Naive thymus-derived CD4-positive, alpha-beta T cell (primary cell): ENCODE measurements around the gene CACNB3. TPM values are rescaled to one million over a fixed set of nuclear protein-coding genes. Genes with fewer than 3 reads are reported as not detected.

Experiments
- ATAC-seq: fragments of 150-1000 bp; cut with Tn5 transposase; 2 replicates; pipeline ENCODE4 v1.10.0; 2021; ENCODE audit warnings: mild to moderate bottlenecking, moderate library complexity
- CTCF ChIA-PET: fragments of 350-600 bp; sonication (Branson Sonifier 250); formaldehyde crosslinking; loops from one replicate; lab custom pipeline; 2021; ENCODE audit warnings: antibody characterized with exemption; lab: Charles Lee
- POLR2A ChIA-PET: fragments of 350-600 bp; sonication (Branson Sonifier 250); formaldehyde crosslinking; loops from one replicate; lab custom pipeline; 2021; ENCODE audit warnings: antibody characterized with exemption, inconsistent platforms; lab: Charles Lee
- DNase-seq, 9 donors: peaks; one replicate each; pipeline versions ENCODE4 v3.0.0 to v3.0.0-alpha.2; 2020 to 2022; ENCODE audit warnings: mixed read lengths in 1 of 9
- H3K27ac ChIP-seq: one replicate; pipeline ENCODE4 v1.7.0; 2013; ENCODE audit warnings: mild to moderate bottlenecking, low read depth, low read length, moderate library complexity
- H3K27me3 ChIP-seq, 2 donors: one replicate each; pipeline ENCODE4 v1.7.0; 2013; ENCODE audit warnings: low read length in 2 of 2, mild to moderate bottlenecking in 2 of 2, moderate library complexity in 2 of 2; ENCODE audit not compliant: control insufficient read depth in 2 of 2, insufficient read depth in 2 of 2
- H3K36me3 ChIP-seq, 3 experiments: 1 replicate in 2 of 3; 2 replicates in 1 of 3; pipeline ENCODE4 v1.7.0; 2013; ENCODE audit warnings: low read length in 3 of 3, mild to moderate bottlenecking in 3 of 3, moderate library complexity in 1 of 3; ENCODE audit not compliant: insufficient read depth in 3 of 3, control insufficient read depth in 2 of 3
- H3K4me1 ChIP-seq, 2 donors: one replicate each; pipeline ENCODE4 v1.7.0; 2013; ENCODE audit warnings: low read length in 2 of 2, mild to moderate bottlenecking in 2 of 2, moderate library complexity in 1 of 2; ENCODE audit not compliant: control insufficient read depth in 2 of 2, insufficient read depth in 2 of 2
- H3K4me3 ChIP-seq: 2 replicates; pipeline ENCODE4 v1.7.0; 2013; ENCODE audit warnings: mild to moderate bottlenecking, low read length
- H3K9me3 ChIP-seq, 3 experiments: 1 replicate in 2 of 3; 2 replicates in 1 of 3; pipeline ENCODE4 v1.7.0; 2013; ENCODE audit warnings: low read length in 3 of 3; ENCODE audit not compliant: control insufficient read depth in 2 of 3
- H3K27ac Mint-ChIP-seq, 9 donors: one replicate each; pipeline ENCODE4 v1.8.0; 2020 to 2022; ENCODE audit warnings: mixed read lengths in 9 of 9, mild to moderate bottlenecking in 8 of 9, moderate library complexity in 5 of 9, inconsistent platforms in 2 of 9
- H3K27me3 Mint-ChIP-seq, 5 donors: one replicate each; pipeline ENCODE4 v1.8.0; 2021 to 2022; ENCODE audit warnings: mixed read lengths in 5 of 5, mild to moderate bottlenecking in 1 of 5
- H3K36me3 Mint-ChIP-seq, 5 donors: one replicate each; pipeline ENCODE4 v1.8.0; 2020 to 2022; ENCODE audit warnings: mixed read lengths in 5 of 5, mild to moderate bottlenecking in 3 of 5, inconsistent platforms in 1 of 5
- H3K4me1 Mint-ChIP-seq, 7 donors: one replicate each; pipeline ENCODE4 v1.8.0; 2020 to 2022; ENCODE audit warnings: mixed read lengths in 7 of 7, mild to moderate bottlenecking in 3 of 7, inconsistent platforms in 1 of 7
- H3K4me3 Mint-ChIP-seq, 10 donors: one replicate each; pipeline ENCODE4 v1.8.0; 2020 to 2022; ENCODE audit warnings: mild to moderate bottlenecking in 10 of 10, mixed read lengths in 10 of 10, moderate library complexity in 6 of 10, inconsistent platforms in 2 of 10
- H3K9me3 Mint-ChIP-seq, 11 donors: one replicate each; pipeline ENCODE4 v1.8.0; 2020 to 2022; ENCODE audit warnings: mixed read lengths in 11 of 11, mild to moderate bottlenecking in 4 of 11, inconsistent platforms in 1 of 11, moderate library complexity in 1 of 11
- intact Hi-C, 2 donors: fragments of 100-400 bp; cut with micrococcal nuclease; formaldehyde crosslinking; loops; one replicate each; pipeline ENCODE4 v1.15.1; 2023
- polyA plus RNA-seq, 2 donors: library from polyadenylated mRNA; unstranded; fragments of 300-500 nt; fragmentation: Illumina TruSeq; gene quantifications; one replicate each; pipeline ENCODE4 v1.2.3, GENCODE V29; 2021
- total RNA-seq, 6 experiments: library from RNA in 5 of 6; stranded (reverse) in 5 of 6; gene quantifications; 1 replicate in 5 of 6; 2 replicates in 1 of 6; pipeline ENCODE4 v1.2.3 and lab custom pipeline; 2021 to 2026

Gene CACNB3
- total and polyA plus RNA-seq, 7 experiments from 2014 or later: 0.89 to 14.7 (median 4.3) TPM

- no peaks in the 10 kb centered on the region for H3K9me3 Mint-ChIP-seq
- Histone ChIP-seq H3K4me1 (peaks cover 5% of the 10 kb centered on the region in 2 donors), H3K4me3 (no peak overlapping the region), H3K27me3 (no peaks in the 10 kb centered on the region), H3K27ac (no peak overlapping the region), H3K9me3 (no peaks in the 10 kb centered on the region), H3K36me3 (no peaks in the 10 kb centered on the region)
- DNase-seq: no peak
- H3K27ac Mint-ChIP-seq: no peak overlapping the region
- ATAC-seq: no peak
- intact Hi-C loops: no loop called here
- POLR2A ChIA-PET: no interaction called here
- CTCF ChIA-PET: no interaction called here
- H3K4me3 Mint-ChIP-seq: no peak overlapping the region
- peaks cover 0 to 11% (median 7%) of the 10 kb centered on the region in 7 donors for H3K4me1 Mint-ChIP-seq
- peaks cover 0 to 1% (median 0%) of the 10 kb centered on the region in 5 donors for H3K36me3 Mint-ChIP-seq
- peaks cover 0 to 21% (median 0%) of the 10 kb centered on the region in 5 donors for H3K27me3 Mint-ChIP-seq
Observed at GRCh38 chr12:48822711-48823110, 4.4 kb downstream of the CACNB3 start.

GRCh38 chr12:48823281-48823680, 5.0 kb downstream of the CACNB3 start:
- Mint-ChIP-seq H3K36me3 (peaks cover 0 to 1% (median 0%) of the 10 kb centered on the region in 5 donors), H3K4me3 (no peak overlapping the region), H3K27ac (no peak overlapping the region), H3K27me3 (peaks cover 0 to 21% (median 0%) of the 10 kb centered on the region in 5 donors), H3K9me3 (no peaks in the 10 kb centered on the region), H3K4me1 (peaks cover 0 to 8% (median 6%) of the 10 kb centered on the region in 7 donors)
- ATAC-seq (no peak), DNase-seq (no peak)
- Histone ChIP-seq H3K4me1 (peaks cover 0 to 4% of the 10 kb centered on the region in 2 donors), H3K9me3 (no peaks in the 10 kb centered on the region), H3K27me3 (no peaks in the 10 kb centered on the region), H3K36me3 (peaks cover 0 to 4% (median 0%) of the 10 kb centered on the region in 3 experiments), H3K27ac (no peak overlapping the region), H3K4me3 (no peak overlapping the region)
- CTCF ChIA-PET: no interaction called here
- POLR2A ChIA-PET: no interaction called here
- intact Hi-C loops: no loop called here

- H3K27ac Mint-ChIP-seq: peak overlapping the region in 2 of 9 donors; percentile 31 to 50
- peaks cover 0 to 17% (median 0%) of the 10 kb centered on the region in 5 donors for H3K27me3 Mint-ChIP-seq
- DNase-seq: no peak
- no peaks in the 10 kb centered on the region for H3K9me3 Mint-ChIP-seq
- peaks cover 0 to 13% (median 0%) of the 10 kb centered on the region in 3 experiments for H3K36me3 ChIP-seq
- H3K36me3 Mint-ChIP-seq: peaks cover 0 to 4% (median 0%) of the 10 kb centered on the region in 5 donors
- H3K4me3 ChIP-seq: no peak overlapping the region
- CTCF ChIA-PET: no interaction called here
- H3K9me3 ChIP-seq: no peaks in the 10 kb centered on the region
- H3K4me3 Mint-ChIP-seq: no peak overlapping the region
- H3K4me1 ChIP-seq: peaks cover 0 to 4% of the 10 kb centered on the region in 2 donors
- peaks cover 0 to 5% (median 2%) of the 10 kb centered on the region in 7 donors for H3K4me1 Mint-ChIP-seq
- H3K27ac ChIP-seq: no peak overlapping the region
- H3K27me3 ChIP-seq: no peaks in the 10 kb centered on the region
- POLR2A ChIA-PET: no interaction called here
- intact Hi-C loops: no loop called here
- peak; percentile 19 for ATAC-seq
Observed at GRCh38 chr12:48824112-48824511, 5.8 kb downstream of the CACNB3 start.

- no peaks in the 10 kb centered on the region for H3K9me3 ChIP-seq
- Mint-ChIP-seq H3K27me3 (peaks cover 0 to 11% (median 0%) of the 10 kb centered on the region in 5 donors), H3K9me3 (no peaks in the 10 kb centered on the region), H3K4me1 (peaks cover 0 to 3% (median 0%) of the 10 kb centered on the region in 7 donors), H3K36me3 (peaks cover 0 to 5% (median 4%) of the 10 kb centered on the region in 5 donors), H3K4me3 (no peak overlapping the region), H3K27ac (no peak overlapping the region)
- peaks cover 0 to 20% (median under 1%) of the 10 kb centered on the region in 3 experiments for H3K36me3 ChIP-seq
- no peak for ATAC-seq
- DNase-seq: no peak
- no peaks in the 10 kb centered on the region for H3K27me3 ChIP-seq
- ChIA-PET CTCF (no interaction called here), POLR2A (no interaction called here)
- H3K4me1 ChIP-seq: peaks cover 0 to 4% of the 10 kb centered on the region in 2 donors
- no peak overlapping the region for H3K27ac ChIP-seq
- H3K4me3 ChIP-seq: no peak overlapping the region
- intact Hi-C loops: no loop called here
Observed at GRCh38 chr12:48824905-48825304, 6.6 kb downstream of the CACNB3 start.

GRCh38 chr12:48826209-48826855, 8.0 kb downstream of the CACNB3 start:
- intact Hi-C loops: no loop called here
- peaks cover 4 to 16% (median 8%) of the 10 kb centered on the region in 5 donors for H3K36me3 Mint-ChIP-seq
- CTCF ChIA-PET: interaction anchor here (0.5 to 0.9 kb wide), 2 partner anchors 11 to 22 kb away, joined by 4 to 7 read pairs; no protein-coding TSS in a partner anchor
- POLR2A ChIA-PET: interaction anchor here (0.5 kb wide), 1 partner anchor 26 kb away, joined by 3 read pairs; the partner anchor contains the start of gene DDX23
- no peak overlapping the region for H3K27ac ChIP-seq
- no peak for ATAC-seq
- H3K36me3 ChIP-seq: peaks cover 0 to 35% (median 8%) of the 10 kb centered on the region in 3 experiments
- no peaks in the 10 kb centered on the region for H3K9me3 Mint-ChIP-seq
- H3K27me3 ChIP-seq: no peaks in the 10 kb centered on the region
- H3K4me1 ChIP-seq: peaks cover 0 to 4% of the 10 kb centered on the region in 2 donors
- H3K4me3 ChIP-seq: no peak overlapping the region
- H3K4me1 Mint-ChIP-seq: peaks cover 0 to 5% (median 3%) of the 10 kb centered on the region in 7 donors
- no peak for DNase-seq
- H3K9me3 ChIP-seq: no peaks in the 10 kb centered on the region
- H3K27ac Mint-ChIP-seq: no peak overlapping the region
- peaks cover 0 to 7% (median 0%) of the 10 kb centered on the region in 5 donors for H3K27me3 Mint-ChIP-seq
- H3K4me3 Mint-ChIP-seq: no peak overlapping the region

GRCh38 chr12:48827026-48827425, 8.7 kb downstream of the CACNB3 start:
- no peak overlapping the region for H3K27ac Mint-ChIP-seq

More at GRCh38 chr12:48827026-48827425, 8.7 kb downstream of the CACNB3 start:
- ChIA-PET CTCF (interaction anchor here (0.9 kb wide), 1 partner anchor 12 kb away, joined by 7 read pairs; no protein-coding TSS in a partner anchor), POLR2A (interaction anchor here (0.6 to 1.5 kb wide), 2 partner anchors 26 to 396 kb away, joined by 4 to 6 read pairs; partner anchors contain the start of gene DDX23)
- Histone ChIP-seq H3K4me1 (peaks cover 0 to 4% of the 10 kb centered on the region in 2 donors), H3K27me3 (no peaks in the 10 kb centered on the region), H3K9me3 (no peaks in the 10 kb centered on the region), H3K36me3 (peaks cover 0 to 42% (median 8%) of the 10 kb centered on the region in 3 experiments), H3K4me3 (no peak overlapping the region), H3K27ac (no peak overlapping the region)
- peaks cover 0 to 6% (median 3%) of the 10 kb centered on the region in 7 donors for H3K4me1 Mint-ChIP-seq
- H3K27me3 Mint-ChIP-seq: peaks cover 0 to 6% (median 0%) of the 10 kb centered on the region in 5 donors
- no peak overlapping the region for H3K4me3 Mint-ChIP-seq
- intact Hi-C loops: no loop called here
- ATAC-seq: no peak
- H3K36me3 Mint-ChIP-seq: peaks cover 8 to 20% (median 9%) of the 10 kb centered on the region in 5 donors
- no peak for DNase-seq
- no peaks in the 10 kb centered on the region for H3K9me3 Mint-ChIP-seq
